Stimulated activated CD4-positive, alpha-beta T cell treated with anti-CD3 and anti-CD28 coated beads, Interleukin-4, amount 100 ng/mL, for 48 hours (primary cell): ENCODE data around the gene TMPRSS12.
"Not testable (repeated sequence)": the region's sequence is repeated elsewhere in the genome, so short reads cannot be mapped to it uniquely, and the experiment has no call there.

ENCODE experiments used
- DNase-seq, 2 donors: peaks; one replicate each; pipeline ENCODE4 v3.0.0-alpha.2; 2020; ENCODE audit warnings: low read depth in 2 of 2

TMPRSS12 gene

GRCh38 chr12:50859621-50860310 is 17.0 kb downstream of the TMPRSS12 start:
- no peak for DNase-seq

- DNase-seq, result no peak
Measured at GRCh38 chr12:50862316-50862715, 19.6 kb downstream of the TMPRSS12 start.

- no peak for DNase-seq
Measured at GRCh38 chr12:50865266-50865665, 22.5 kb downstream of the TMPRSS12 start.

GRCh38 chr12:50868881-50869280 is 26.2 kb downstream of the TMPRSS12 start:
- DNase-seq, result not testable (repeated sequence)

- DNase-seq, result no peak
Measured at GRCh38 chr12:50882563-50882962, 39.8 kb downstream of the TMPRSS12 start.

GRCh38 chr12:50887191-50887590 is 44.5 kb downstream of the TMPRSS12 start:
- no peak for DNase-seq

GRCh38 chr12:50888666-50889065 is 45.9 kb downstream of the TMPRSS12 start:
- DNase-seq, result no peak

GRCh38 chr12:50894241-50894640 is 51.5 kb downstream of the TMPRSS12 start:
- no peak for DNase-seq

GRCh38 chr12:50901685-50902113 is 59.0 kb downstream of the TMPRSS12 start:
- DNase-seq, result no peak

- DNase-seq, result not testable (repeated sequence)
Measured at GRCh38 chr12:50908479-50908878, 65.8 kb downstream of the TMPRSS12 start.

GRCh38 chr12:50912361-50912760 is 69.6 kb downstream of the TMPRSS12 start:
- not testable (repeated sequence) for DNase-seq

GRCh38 chr12:50913224-50913623 is 70.5 kb downstream of the TMPRSS12 start:
- DNase-seq, result no peak

- DNase-seq, result no peak
Measured at GRCh38 chr12:50914872-50915484, 72.3 kb downstream of the TMPRSS12 start.

- no peak for DNase-seq
Measured at GRCh38 chr12:50916292-50916691, 73.6 kb downstream of the TMPRSS12 start.

GRCh38 chr12:50918584-50919316 is 76.0 kb downstream of the TMPRSS12 start:
- DNase-seq, result no peak

GRCh38 chr12:50922820-50923219 is 80.1 kb downstream of the TMPRSS12 start:
- DNase-seq, result no peak

- no peak for DNase-seq
Measured at GRCh38 chr12:50923361-50924130, 80.8 kb downstream of the TMPRSS12 start.

- DNase-seq, result no peak
Measured at GRCh38 chr12:50924131-50924438, 81.4 kb downstream of the TMPRSS12 start.

- no peak for DNase-seq
Measured at GRCh38 chr12:50924439-50925341, 82.0 kb downstream of the TMPRSS12 start.

GRCh38 chr12:50925342-50925651 is 82.6 kb downstream of the TMPRSS12 start:
- no peak for DNase-seq

- DNase-seq, result no peak
Measured at GRCh38 chr12:50925920-50926319, 83.2 kb downstream of the TMPRSS12 start.
